Astrocyte (in vitro differentiated cells and primary cell): ENCODE measurements around the gene LAMA5.

Experiments used
- CTCF ChIP-seq: IDR thresholded peaks from 2 replicates; pipeline ENCODE4 v1.5.1; 2011; ENCODE audit warnings: low read depth, mild to moderate bottlenecking, inconsistent platforms, low read length, moderate library complexity; ENCODE audit not compliant: insufficient read depth
- EZH2 ChIP-seq: IDR thresholded peaks from 2 replicates; pipeline ENCODE4 v1.6.1; 2012; ENCODE audit warnings: mild to moderate bottlenecking, low read length, inconsistent platforms; ENCODE audit not compliant: insufficient read depth

GRCh38 chr20:62327726-62328495 is 39.2 kb downstream of the LAMA5 start:
- TF ChIP-seq EZH2: no peak
- TF ChIP-seq CTCF: no peak
